HepG2 (cell line): ENCODE measurements around the gene ANKRD44. TPM values are rescaled to one million over a fixed set of nuclear protein-coding genes. Genes with fewer than 3 reads are reported as not detected.

Experiments
- ATAC-seq: fragments of 200-7000 bp; cut with Tn5 transposase; 3 replicates; pipeline ENCODE4 v1.9.1; 2020; ENCODE audit warnings: mild to moderate bottlenecking, moderate library complexity
- BruUV-seq: library from RNA; stranded (reverse); fragments of 400-500 nt; replicated peaks from 2 replicates; lab custom pipeline; 2021; lab: Mats Ljungman, UMichigan
- CTCF ChIA-PET: fragments of 300-600 bp; formaldehyde crosslinking; extraction: SDS; loops from one replicate; lab custom pipeline; 2021; ENCODE audit warnings: low total read pairs, inconsistent platforms, low intra/inter-chr PET ratio; lab: Yijun Ruan, JAX
- POLR2A ChIA-PET: fragments of 350-600 bp; sonication (Branson Sonifier 250); formaldehyde crosslinking; loops from one replicate; lab custom pipeline; 2020; ENCODE audit warnings: antibody characterized with exemption, inconsistent platforms; lab: Yijun Ruan, JAX
- DNase-seq: peaks from one replicate; pipeline ENCODE4 v3.0.0-alpha.2; 2015; ENCODE audit warnings: low spot score
- FAIRE-seq: peaks from 3 replicates; lab custom pipeline; 2011; peaks lifted over from hg19 to GRCh38; lab: Jason Lieb, UNC
- H2AFZ ChIP-seq: one replicate; pipeline ENCODE4 v1.6.1; 2011; ENCODE audit warnings: low read length, inconsistent platforms
- H3K27ac ChIP-seq: fragments of 300-600 bp; 3 replicates; pipeline ENCODE4 v1.8.0; 2011; ENCODE audit warnings: mixed run types, mild to moderate bottlenecking, mixed read lengths, low read length, inconsistent platforms; ENCODE audit not compliant: insufficient read depth; ENCODE audit errors: extremely low read length
- H3K27me3 ChIP-seq, 2 experiments: fragments of 200-600 bp in 1 of 2; 2 replicates in 1 of 2; 3 replicates in 1 of 2; pipeline versions ENCODE4 v1.6.0 to v1.8.0; 2011; ENCODE audit warnings: low read length in 2 of 2, mild to moderate bottlenecking in 2 of 2, moderate library complexity in 2 of 2, inconsistent platforms in 1 of 2; ENCODE audit not compliant: insufficient read depth in 2 of 2, control insufficient read depth in 1 of 2
- H3K36me3 ChIP-seq, 2 experiments: fragments of 200-600 bp in 1 of 2; replicated peaks in 1 of 2; 2 replicates in 1 of 2; 3 replicates in 1 of 2; pipeline versions ENCODE4 v1.5.1 to v1.8.0; 2011; ENCODE audit warnings: low read length in 2 of 2, inconsistent platforms in 1 of 2; ENCODE audit not compliant: insufficient read depth in 2 of 2, control insufficient read depth in 1 of 2
- H3K4me1 ChIP-seq: 2 replicates; pipeline ENCODE4 v1.5.1; 2012; ENCODE audit warnings: low read length, inconsistent platforms; ENCODE audit not compliant: insufficient read depth
- H3K4me2 ChIP-seq: 2 replicates; pipeline ENCODE4 v1.6.0; 2011; ENCODE audit warnings: low read depth, low read length, inconsistent platforms
- H3K4me3 ChIP-seq, 3 experiments: fragments of 200-600 bp in 1 of 3; sonication (generic), shearing (Covaris generic) in 1 of 3; replicated peaks in 1 of 3; 2 replicates each; pipeline ENCODE4 v1.5.1; 2011 to 2016; ENCODE audit warnings: low read length in 3 of 3, inconsistent platforms in 2 of 3, low read depth in 2 of 3, mild to moderate bottlenecking in 2 of 3, control low read depth in 1 of 3, mixed read lengths in 1 of 3; ENCODE audit not compliant: insufficient read depth in 1 of 3
- H3K79me2 ChIP-seq: one replicate; pipeline ENCODE4 v1.6.1; 2011; ENCODE audit warnings: low read length, inconsistent platforms; ENCODE audit not compliant: insufficient read depth
- H3K9ac ChIP-seq: 2 replicates; pipeline ENCODE4 v1.6.0; 2011; ENCODE audit warnings: mild to moderate bottlenecking, low read depth, low read length, inconsistent platforms; ENCODE audit not compliant: insufficient read depth
- H3K9me3 ChIP-seq: 2 replicates; pipeline ENCODE4 v1.5.1; 2012; ENCODE audit warnings: mild to moderate bottlenecking, low read length
- H4K20me1 ChIP-seq: 2 replicates; pipeline ENCODE4 v1.6.0; 2011; ENCODE audit warnings: inconsistent platforms, mild to moderate bottlenecking, low read length, moderate library complexity; ENCODE audit not compliant: insufficient read depth
- CBX1 ChIP-seq: IDR thresholded peaks from one replicate; pipeline ENCODE4 v1.6.1; 2016; ENCODE audit warnings: antibody characterized with exemption, low read depth
- GATA4 ChIP-seq: sonication (generic); IDR thresholded peaks from 2 replicates; pipeline ENCODE4 v1.6.1; 2016; ENCODE audit warnings: antibody characterized with exemption, low read depth, borderline replicate concordance
- NFYC ChIP-seq: IDR thresholded peaks from 2 replicates; pipeline ENCODE4 v1.6.1; 2016; ENCODE audit warnings: missing genetic modification reagents, missing compliant biosample characterization
- TOPORS ChIP-seq: sonication (generic); formaldehyde crosslinking; IDR thresholded peaks from 2 replicates; pipeline ENCODE4 v1.8.0; 2023; ENCODE audit warnings: mild to moderate bottlenecking, missing genetic modification reagents
- ZNF274 ChIP-seq: sonication (generic); formaldehyde crosslinking; IDR thresholded peaks from 2 replicates; pipeline ENCODE4 v1.5.1; 2020; ENCODE audit warnings: mild to moderate bottlenecking, missing genetic modification reagents
- ZNF615 ChIP-seq: sonication (generic); formaldehyde crosslinking; IDR thresholded peaks from 2 replicates; pipeline ENCODE4 v1.5.0; 2020; ENCODE audit warnings: mild to moderate bottlenecking, missing genetic modification reagents, borderline replicate concordance
- WGBS: methylation state at CpG from one replicate; pipeline ENCODE4 v1.1.6; 2017; ENCODE audit warnings: low lambda C conversion rate; 5-methylcytosine and 5-hydroxymethylcytosine counted together
- in situ Hi-C: cut with HindIII; loops from 2 replicates; pipeline ENCODE4 v1.10.0; 2017; ENCODE audit warnings: low pct_unique_long_range_greater_than_20kb; ENCODE audit not compliant: extremely low pct_ligation_motif_present
- intact Hi-C: fragments of 100-400 bp; cut with micrococcal nuclease; formaldehyde crosslinking; loops from one replicate; pipeline ENCODE4 v1.10.0; 2022; ENCODE audit not compliant: unreplicated experiment
- polyA plus RNA-seq, 8 experiments: library from polyadenylated mRNA; depleted of rRNA in 3 of 8; stranded (reverse) in 7 of 8; unstranded in 1 of 8; fragments of >200 nt; fragmentation: Illumina TruSeq in 4 of 8; extraction: Trizol in 4 of 8; gene quantifications; 2 replicates each; pipeline versions ENCODE4 v1.2.1 to v1.2.3, GENCODE V29; 2011 to 2016; ENCODE audit warnings: low read depth in 4 of 8, missing spikeins in 1 of 8, mixed read lengths in 1 of 8; ENCODE audit not compliant: insufficient read depth in 1 of 8
- total RNA-seq, 5 experiments: library from RNA; depleted of rRNA; stranded (reverse); fragments of >200 nt; fragmentation: Illumina TruSeq; extraction: Trizol; gene quantifications; 2 replicates each; pipeline ENCODE4 v1.2.3, GENCODE V29; 2016; ENCODE audit warnings: low read depth in 1 of 5
- TF ChIP-seq, protein P1 (sequence below): fragments of 450-650 bp; IDR thresholded peaks from 2 replicates; pipeline ENCODE4 v1.6.1; 2016
- TF ChIP-seq, protein P2 (sequence below): sonication (generic); formaldehyde crosslinking; IDR thresholded peaks from 2 replicates; pipeline ENCODE4 v1.4.0; 2020; ENCODE audit warnings: missing genetic modification reagents, borderline replicate concordance
- TF ChIP-seq, protein P3 (sequence below): sonication (generic); formaldehyde crosslinking; IDR thresholded peaks from 2 replicates; pipeline ENCODE4 v1.4.0; 2020; ENCODE audit warnings: missing genetic modification reagents

ANKRD44 gene
- total and polyA plus RNA-seq, 2 of the 13 experiments (the other 11 are each of a cell fraction or from before 2014, with no cell fraction given) = 0.04 to 0.11 TPM

DNA sequence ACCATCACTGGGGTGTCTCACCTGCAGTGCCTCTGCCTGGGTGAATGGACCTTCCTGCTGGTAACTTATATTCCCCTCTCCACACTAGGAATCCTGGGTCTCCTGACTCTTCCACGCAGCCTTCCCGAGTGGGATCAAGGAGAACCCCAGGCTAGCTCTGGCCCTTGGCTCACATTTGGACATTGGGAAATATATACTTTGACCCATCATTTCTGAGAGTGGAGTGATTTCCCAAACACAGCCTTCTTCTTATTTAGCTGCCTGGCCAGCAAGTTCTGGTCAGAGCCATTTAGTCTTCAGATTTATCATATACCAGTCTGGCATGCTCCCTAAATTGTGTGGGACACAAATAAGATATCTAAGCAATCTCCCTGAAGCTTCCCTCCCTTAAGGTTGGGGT lies 237.3 kb downstream of the ANKRD44 start:
- CTCF ChIA-PET = no interaction called here
- Histone ChIP-seq H4K20me1 (no peaks in the 10 kb centered on the region), H3K4me1 (no peaks in the 10 kb centered on the region), H3K4me3 (no peak overlapping the region), H3K27me3 (no peaks in the 10 kb centered on the region), H3K36me3 (no peaks in the 10 kb centered on the region), H3K4me2 (no peak overlapping the region), H3K9me3 (no peaks in the 10 kb centered on the region), H3K9ac (no peak overlapping the region), H2AFZ (no peak overlapping the region), H3K79me2 (no peaks in the 10 kb centered on the region), H3K27ac (no peak overlapping the region)
- no peak for DNase-seq
- POLR2A ChIA-PET = no interaction called here
- intact Hi-C loops = no loop called here
- BruUV-seq = no TSS peak
- no peak for ATAC-seq
- in situ Hi-C loops = no loop called here
- no peak for FAIRE-seq
- TF ChIP-seq, protein P1, sequence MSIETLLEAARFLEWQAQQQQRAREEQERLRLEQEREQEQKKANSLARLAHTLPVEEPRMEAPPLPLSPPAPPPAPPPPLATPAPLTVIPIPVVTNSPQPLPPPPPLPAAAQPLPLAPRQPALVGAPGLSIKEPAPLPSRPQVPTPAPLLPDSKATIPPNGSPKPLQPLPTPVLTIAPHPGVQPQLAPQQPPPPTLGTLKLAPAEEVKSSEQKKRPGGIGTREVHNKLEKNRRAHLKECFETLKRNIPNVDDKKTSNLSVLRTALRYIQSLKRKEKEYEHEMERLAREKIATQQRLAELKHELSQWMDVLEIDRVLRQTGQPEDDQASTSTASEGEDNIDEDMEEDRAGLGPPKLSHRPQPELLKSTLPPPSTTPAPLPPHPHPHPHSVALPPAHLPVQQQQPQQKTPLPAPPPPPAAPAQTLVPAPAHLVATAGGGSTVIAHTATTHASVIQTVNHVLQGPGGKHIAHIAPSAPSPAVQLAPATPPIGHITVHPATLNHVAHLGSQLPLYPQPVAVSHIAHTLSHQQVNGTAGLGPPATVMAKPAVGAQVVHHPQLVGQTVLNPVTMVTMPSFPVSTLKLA = no peak
- no peak for TF ChIP-seq TOPORS (CRISPR knock-in tag)
- no peak for TF ChIP-seq NFYC (CRISPR knock-in tag)
- TF ChIP-seq, protein P2, sequence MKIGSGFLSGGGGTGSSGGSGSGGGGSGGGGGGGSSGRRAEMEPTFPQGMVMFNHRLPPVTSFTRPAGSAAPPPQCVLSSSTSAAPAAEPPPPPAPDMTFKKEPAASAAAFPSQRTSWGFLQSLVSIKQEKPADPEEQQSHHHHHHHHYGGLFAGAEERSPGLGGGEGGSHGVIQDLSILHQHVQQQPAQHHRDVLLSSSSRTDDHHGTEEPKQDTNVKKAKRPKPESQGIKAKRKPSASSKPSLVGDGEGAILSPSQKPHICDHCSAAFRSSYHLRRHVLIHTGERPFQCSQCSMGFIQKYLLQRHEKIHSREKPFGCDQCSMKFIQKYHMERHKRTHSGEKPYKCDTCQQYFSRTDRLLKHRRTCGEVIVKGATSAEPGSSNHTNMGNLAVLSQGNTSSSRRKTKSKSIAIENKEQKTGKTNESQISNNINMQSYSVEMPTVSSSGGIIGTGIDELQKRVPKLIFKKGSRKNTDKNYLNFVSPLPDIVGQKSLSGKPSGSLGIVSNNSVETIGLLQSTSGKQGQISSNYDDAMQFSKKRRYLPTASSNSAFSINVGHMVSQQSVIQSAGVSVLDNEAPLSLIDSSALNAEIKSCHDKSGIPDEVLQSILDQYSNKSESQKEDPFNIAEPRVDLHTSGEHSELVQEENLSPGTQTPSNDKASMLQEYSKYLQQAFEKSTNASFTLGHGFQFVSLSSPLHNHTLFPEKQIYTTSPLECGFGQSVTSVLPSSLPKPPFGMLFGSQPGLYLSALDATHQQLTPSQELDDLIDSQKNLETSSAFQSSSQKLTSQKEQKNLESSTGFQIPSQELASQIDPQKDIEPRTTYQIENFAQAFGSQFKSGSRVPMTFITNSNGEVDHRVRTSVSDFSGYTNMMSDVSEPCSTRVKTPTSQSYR (CRISPR knock-in tag) = no peak
- no peak for TF ChIP-seq CBX1
- TF ChIP-seq ZNF274 (CRISPR knock-in tag) = no peak
- TF ChIP-seq GATA4 = no peak
- no peak for TF ChIP-seq ZNF615
- TF ChIP-seq, protein P3, sequence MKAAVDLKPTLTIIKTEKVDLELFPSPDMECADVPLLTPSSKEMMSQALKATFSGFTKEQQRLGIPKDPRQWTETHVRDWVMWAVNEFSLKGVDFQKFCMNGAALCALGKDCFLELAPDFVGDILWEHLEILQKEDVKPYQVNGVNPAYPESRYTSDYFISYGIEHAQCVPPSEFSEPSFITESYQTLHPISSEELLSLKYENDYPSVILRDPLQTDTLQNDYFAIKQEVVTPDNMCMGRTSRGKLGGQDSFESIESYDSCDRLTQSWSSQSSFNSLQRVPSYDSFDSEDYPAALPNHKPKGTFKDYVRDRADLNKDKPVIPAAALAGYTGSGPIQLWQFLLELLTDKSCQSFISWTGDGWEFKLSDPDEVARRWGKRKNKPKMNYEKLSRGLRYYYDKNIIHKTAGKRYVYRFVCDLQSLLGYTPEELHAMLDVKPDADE (CRISPR knock-in tag) = no peak
- WGBS = 0% methylated on average over 2 of the region's 2 CpGs
